Measurements from ENCODE around the gene GRB10. TPM values are rescaled to one million over a fixed set of nuclear protein-coding genes. Genes with fewer than 3 reads are reported as not detected.
A peak's percentile ranks its signal among the peaks of the same experiment; 100 is the strongest.

The GRB10 gene
- total and polyA plus RNA-seq, 2 experiments from 2014 or later, result 35.0 to 154 TPM

GRCh38 chr7:50699143-50699542, 83.6 kb downstream of the GRB10 start (continued):
- TF ChIP-seq, protein P1, sequence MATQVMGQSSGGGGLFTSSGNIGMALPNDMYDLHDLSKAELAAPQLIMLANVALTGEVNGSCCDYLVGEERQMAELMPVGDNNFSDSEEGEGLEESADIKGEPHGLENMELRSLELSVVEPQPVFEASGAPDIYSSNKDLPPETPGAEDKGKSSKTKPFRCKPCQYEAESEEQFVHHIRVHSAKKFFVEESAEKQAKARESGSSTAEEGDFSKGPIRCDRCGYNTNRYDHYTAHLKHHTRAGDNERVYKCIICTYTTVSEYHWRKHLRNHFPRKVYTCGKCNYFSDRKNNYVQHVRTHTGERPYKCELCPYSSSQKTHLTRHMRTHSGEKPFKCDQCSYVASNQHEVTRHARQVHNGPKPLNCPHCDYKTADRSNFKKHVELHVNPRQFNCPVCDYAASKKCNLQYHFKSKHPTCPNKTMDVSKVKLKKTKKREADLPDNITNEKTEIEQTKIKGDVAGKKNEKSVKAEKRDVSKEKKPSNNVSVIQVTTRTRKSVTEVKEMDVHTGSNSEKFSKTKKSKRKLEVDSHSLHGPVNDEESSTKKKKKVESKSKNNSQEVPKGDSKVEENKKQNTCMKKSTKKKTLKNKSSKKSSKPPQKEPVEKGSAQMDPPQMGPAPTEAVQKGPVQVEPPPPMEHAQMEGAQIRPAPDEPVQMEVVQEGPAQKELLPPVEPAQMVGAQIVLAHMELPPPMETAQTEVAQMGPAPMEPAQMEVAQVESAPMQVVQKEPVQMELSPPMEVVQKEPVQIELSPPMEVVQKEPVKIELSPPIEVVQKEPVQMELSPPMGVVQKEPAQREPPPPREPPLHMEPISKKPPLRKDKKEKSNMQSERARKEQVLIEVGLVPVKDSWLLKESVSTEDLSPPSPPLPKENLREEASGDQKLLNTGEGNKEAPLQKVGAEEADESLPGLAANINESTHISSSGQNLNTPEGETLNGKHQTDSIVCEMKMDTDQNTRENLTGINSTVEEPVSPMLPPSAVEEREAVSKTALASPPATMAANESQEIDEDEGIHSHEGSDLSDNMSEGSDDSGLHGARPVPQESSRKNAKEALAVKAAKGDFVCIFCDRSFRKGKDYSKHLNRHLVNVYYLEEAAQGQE (IDR thresholded peaks at IDR 0.05; ENCODE audit: unreplicated experiment), result no peak
- TF ChIP-seq JUNB (IDR thresholded peaks at IDR 0.05; ENCODE audit: unreplicated experiment) (no peak), CREB1 (CRISPR knock-in tag; IDR thresholded peaks at IDR 0.05; ENCODE audit: low read depth) (no peak), EZH2 (IDR thresholded peaks at IDR 0.05; ENCODE audit: low read depth, unreplicated experiment) (no peak), EZH2phosphoT487 (IDR thresholded peaks at IDR 0.05; ENCODE audit: unreplicated experiment) (no peak), POLR2AphosphoS5 (IDR thresholded peaks at IDR 0.05; ENCODE audit: low read depth) (no peak), NANOG (IDR thresholded peaks at IDR 0.05; ENCODE audit: borderline replicate concordance) (no peak), STAT1 (IDR thresholded peaks at IDR 0.05; ENCODE audit: unreplicated experiment) (no peak)
- TF ChIP-seq, protein P2, sequence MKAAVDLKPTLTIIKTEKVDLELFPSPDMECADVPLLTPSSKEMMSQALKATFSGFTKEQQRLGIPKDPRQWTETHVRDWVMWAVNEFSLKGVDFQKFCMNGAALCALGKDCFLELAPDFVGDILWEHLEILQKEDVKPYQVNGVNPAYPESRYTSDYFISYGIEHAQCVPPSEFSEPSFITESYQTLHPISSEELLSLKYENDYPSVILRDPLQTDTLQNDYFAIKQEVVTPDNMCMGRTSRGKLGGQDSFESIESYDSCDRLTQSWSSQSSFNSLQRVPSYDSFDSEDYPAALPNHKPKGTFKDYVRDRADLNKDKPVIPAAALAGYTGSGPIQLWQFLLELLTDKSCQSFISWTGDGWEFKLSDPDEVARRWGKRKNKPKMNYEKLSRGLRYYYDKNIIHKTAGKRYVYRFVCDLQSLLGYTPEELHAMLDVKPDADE (IDR thresholded peaks at IDR 0.05), result no peak

GRCh38 chr7:50697748-50698147, 84.9 kb downstream of the GRB10 start:
- peaks cover 49% of the 10 kb centered on the region for H3K79me2 ChIP-seq (replicated peaks; ENCODE audit: insufficient read depth)
- H3K27ac Mint-ChIP-seq, result no peak overlapping the region

More at GRCh38 chr7:50697748-50698147, 84.9 kb downstream of the GRB10 start:
- Mint-ChIP-seq H3K36me3 (ENCODE audit: low read depth) (peaks cover 32% of the 10 kb centered on the region), H3K9me3 (no peaks in the 10 kb centered on the region; the same call in 2 of the 3 replicates), H3K27me3 (ENCODE audit: insufficient read depth, low read depth, poor library complexity) (peaks cover 2% of the 10 kb centered on the region), H3K4me1 (peaks cover 27% of the 10 kb centered on the region), H3K4me3 (no peak overlapping the region)
- no peak overlapping the region for H3K27ac ChIP-seq (ENCODE audit: low read depth)
- no peak overlapping the region for H3K4me3 ChIP-seq
- no peaks in the 10 kb centered on the region for H3K36me3 ChIP-seq (ENCODE audit: insufficient read depth)
- ATAC-seq (peak; percentile 28; the same call in 1 of the 3 replicates), DNase-seq (ENCODE audit: low spot score) (no peak)
- H3K27me3 ChIP-seq (ENCODE audit: insufficient read depth), result no peaks in the 10 kb centered on the region
- H3F3A ChIP-seq (replicated peaks; ENCODE audit: low read depth), result no peaks in the 10 kb centered on the region
- H3K4me2 ChIP-seq, result no peak overlapping the region
- H3K4me1 ChIP-seq (ENCODE audit: insufficient read depth), result peaks cover 28% of the 10 kb centered on the region
- no peaks in the 10 kb centered on the region for H3K9me2 ChIP-seq (ENCODE audit: insufficient read depth)
- TF ChIP-seq POLR2AphosphoS5 (IDR thresholded peaks at IDR 0.05; ENCODE audit: low read depth) (no peak), EZH2phosphoT487 (IDR thresholded peaks at IDR 0.05; ENCODE audit: unreplicated experiment) (no peak), EZH2 (IDR thresholded peaks at IDR 0.05; ENCODE audit: low read depth, unreplicated experiment) (no peak), JUNB (IDR thresholded peaks at IDR 0.05; ENCODE audit: unreplicated experiment) (no peak)
- H4K20me1 ChIP-seq (replicated peaks; ENCODE audit: insufficient read depth), result peaks cover 7% of the 10 kb centered on the region; the same call in 1 of the 2 replicates
- H2AFZ ChIP-seq, result no peak overlapping the region

Measured in GM23338 (cell line).